ENCODE results near the gene ACADL.

ACADL gene

DNA sequence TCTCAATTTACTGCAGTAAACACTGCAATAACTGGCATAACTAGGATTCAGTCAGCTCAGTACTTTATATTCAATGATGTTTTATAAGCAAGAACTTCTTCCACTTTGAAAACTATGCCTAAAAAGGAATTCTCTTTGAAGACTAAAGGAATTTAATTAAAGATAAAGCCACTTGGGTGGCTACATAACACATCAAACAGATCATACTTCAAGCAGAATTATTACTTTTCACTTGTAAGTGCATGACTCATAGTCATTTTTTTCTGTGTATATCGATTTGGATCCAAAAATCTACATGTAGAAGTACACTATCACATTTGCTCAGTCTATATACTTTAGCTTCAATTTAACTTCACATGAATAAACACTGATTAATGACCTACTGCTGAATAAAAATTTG lies 58.0 kb downstream of the ACADL start:
- peak in 1 of 3 experiments; percentile 30 for DNase-seq

- DNase-seq: no peak
Measured at GRCh38 chr2:210162466-210163124, 62.7 kb downstream of the ACADL start.

GRCh38 chr2:210159059-210159458 lies 66.2 kb downstream of the ACADL start:
- DNase-seq: no peak

- no peak for DNase-seq
Measured at GRCh38 chr2:210158236-210158635, 67.0 kb downstream of the ACADL start.

DNA sequence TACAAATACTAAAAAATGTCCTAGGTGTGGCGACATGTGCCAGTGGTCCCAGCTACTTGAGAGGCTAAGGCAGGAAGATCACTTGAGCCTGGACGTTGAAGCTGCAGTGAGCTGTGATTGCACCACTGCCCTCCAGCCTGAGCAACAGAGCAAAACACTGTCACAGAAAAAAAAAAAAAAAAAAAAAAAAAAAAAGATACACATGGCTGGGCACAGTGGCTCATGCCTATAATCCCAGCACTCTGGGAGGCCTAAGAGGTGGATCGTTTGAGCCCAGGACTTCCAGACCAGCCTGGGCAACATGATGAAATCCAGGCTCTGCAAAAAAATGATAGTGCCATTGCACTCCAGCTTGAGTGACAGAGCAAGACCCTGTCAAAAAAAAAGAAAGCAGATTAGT lies 67.7 kb downstream of the ACADL start:
- no peak for DNase-seq

- DNase-seq: no peak
Measured at GRCh38 chr2:210147614-210148013, 77.6 kb downstream of the ACADL start.

Data from NCI-H1417 (cell line).